Measurements from ENCODE around the gene ZNF492.
"Not testable (repeated sequence)": the region's sequence is repeated elsewhere in the genome, so short reads cannot be mapped to it uniquely, and the experiment has no call there.

ZNF492 gene

DNA sequence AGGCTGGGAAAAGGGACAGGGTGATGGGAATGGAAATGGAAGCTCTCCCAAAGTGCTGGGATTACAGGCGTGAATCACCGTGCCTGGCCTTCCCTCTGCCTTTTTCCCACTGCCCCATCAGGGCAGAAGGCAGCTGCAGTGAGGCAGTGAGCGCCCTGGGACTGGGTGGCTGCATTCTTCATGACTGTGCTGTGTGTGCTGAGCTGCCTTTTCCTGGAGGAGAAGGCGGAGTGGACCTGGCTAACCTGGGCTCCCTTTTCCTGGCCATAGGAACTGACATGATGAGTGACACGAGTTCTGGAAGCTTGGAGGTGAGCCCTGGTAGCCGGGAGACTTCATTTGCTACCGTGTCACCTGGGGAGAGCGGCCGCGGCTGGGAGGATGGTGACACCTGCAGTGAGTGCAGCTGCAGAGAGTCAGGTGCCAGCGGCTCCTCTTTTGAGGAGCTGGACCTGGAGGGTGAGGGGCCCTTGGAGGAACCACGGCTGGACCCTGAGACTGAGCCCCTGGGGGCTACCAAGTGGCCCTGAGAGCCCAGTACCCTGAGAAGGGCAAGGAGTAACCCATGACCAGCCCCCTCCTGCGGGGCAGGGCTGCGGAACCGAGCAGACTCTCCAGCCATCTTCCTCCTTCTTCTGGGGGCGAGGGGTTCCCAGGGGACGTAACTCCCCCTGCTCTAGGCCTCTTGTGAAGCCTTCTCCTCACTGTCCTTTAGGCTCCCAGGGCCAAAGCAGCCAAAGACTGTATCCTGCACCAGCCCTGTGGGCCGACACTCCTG is 26.3 kb upstream of the ZNF492 start:
- no peak for DNase-seq (ENCODE audit: low spot score in 2 of 2)
- in situ Hi-C loops (cut with MboI; ENCODE audit: low sequenced_read_pairs): no loop called here
- Histone ChIP-seq H3K4me1 (no peaks in the 10 kb centered on the region), H3K9me3 (no peaks in the 10 kb centered on the region), H3K36me3 (replicated peaks) (no peaks in the 10 kb centered on the region), H3K4me3 (no peak overlapping the region), H3K27me3 (ENCODE audit: low read depth) (no peaks in the 10 kb centered on the region)

- DNase-seq (ENCODE audit: low spot score in 2 of 2): no peak
- in situ Hi-C loops (cut with MboI; ENCODE audit: low sequenced_read_pairs): no loop called here
- H3K9me3 ChIP-seq: no peaks in the 10 kb centered on the region
- no peak overlapping the region for H3K4me3 ChIP-seq
- no peaks in the 10 kb centered on the region for H3K36me3 ChIP-seq (replicated peaks)
- no peaks in the 10 kb centered on the region for H3K27me3 ChIP-seq (ENCODE audit: low read depth)
- no peaks in the 10 kb centered on the region for H3K4me1 ChIP-seq
These were observed 25.7 kb upstream of the ZNF492 start for GRCh38 chr19:22608441-22608840.

DNA sequence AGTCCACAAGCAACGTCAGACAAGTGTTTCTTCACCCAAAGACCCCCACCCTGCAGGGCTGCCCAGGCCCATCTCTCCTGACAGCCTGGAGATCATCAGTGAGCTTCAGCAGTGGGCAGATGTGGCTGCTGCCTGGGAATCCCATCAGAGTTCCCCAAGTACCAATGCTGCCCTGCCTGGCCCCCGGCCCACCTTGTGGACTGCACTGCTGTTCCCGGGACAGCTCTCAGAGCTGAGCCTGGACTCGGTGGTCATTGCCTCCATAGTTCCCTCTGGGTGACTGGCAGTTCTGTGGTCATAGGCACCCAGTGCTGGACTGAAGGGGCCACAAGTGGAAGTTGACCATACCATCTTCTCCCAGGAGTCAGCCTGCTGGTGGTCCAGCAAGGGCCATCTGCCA is 24.5 kb upstream of the ZNF492 start:
- in situ Hi-C loops (cut with MboI; ENCODE audit: low sequenced_read_pairs): no loop called here
- DNase-seq (ENCODE audit: low spot score in 2 of 2): no peak

DNA sequence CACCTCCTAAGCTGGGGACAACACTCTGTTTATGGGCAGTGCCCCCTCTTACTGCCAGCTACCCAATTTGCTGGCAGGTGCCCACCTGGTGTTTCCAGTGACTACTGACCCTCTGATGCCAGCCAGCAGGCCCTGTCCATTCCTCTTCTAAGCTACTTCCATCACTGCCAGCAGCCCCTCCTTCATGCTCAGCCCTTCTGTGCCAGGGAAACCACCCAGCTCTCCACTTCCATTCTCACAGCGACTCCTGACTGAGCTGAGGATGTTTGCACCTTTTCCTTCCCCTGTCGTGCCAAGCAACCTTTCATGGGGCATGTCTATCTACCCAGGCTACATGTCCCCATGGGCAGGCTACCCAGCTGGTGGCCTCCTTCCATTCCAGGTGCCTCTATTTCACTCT is 24.0 kb upstream of the ZNF492 start:
- Histone ChIP-seq H3K27me3 (ENCODE audit: low read depth) (no peaks in the 10 kb centered on the region), H3K9me3 (no peaks in the 10 kb centered on the region), H3K4me3 (no peak overlapping the region), H3K4me1 (no peaks in the 10 kb centered on the region), H3K36me3 (replicated peaks) (no peaks in the 10 kb centered on the region)
- in situ Hi-C loops (cut with MboI; ENCODE audit: low sequenced_read_pairs): no loop called here
- DNase-seq (ENCODE audit: low spot score in 2 of 2): no peak

More for the DNA sequence above, 24.5 kb upstream of the ZNF492 start:
- H3K4me3 ChIP-seq: no peak overlapping the region
- no peaks in the 10 kb centered on the region for H3K9me3 ChIP-seq
- no peaks in the 10 kb centered on the region for H3K27me3 ChIP-seq (ENCODE audit: low read depth)
- H3K4me1 ChIP-seq: no peaks in the 10 kb centered on the region
- no peaks in the 10 kb centered on the region for H3K36me3 ChIP-seq (replicated peaks)

- H3K9me3 ChIP-seq: no peaks in the 10 kb centered on the region
- DNase-seq (ENCODE audit: low spot score in 2 of 2): no peak
- in situ Hi-C loops (cut with MboI; ENCODE audit: low sequenced_read_pairs): no loop called here
These were observed 21.8 kb upstream of the ZNF492 start for GRCh38 chr19:22612316-22612715.

DNA sequence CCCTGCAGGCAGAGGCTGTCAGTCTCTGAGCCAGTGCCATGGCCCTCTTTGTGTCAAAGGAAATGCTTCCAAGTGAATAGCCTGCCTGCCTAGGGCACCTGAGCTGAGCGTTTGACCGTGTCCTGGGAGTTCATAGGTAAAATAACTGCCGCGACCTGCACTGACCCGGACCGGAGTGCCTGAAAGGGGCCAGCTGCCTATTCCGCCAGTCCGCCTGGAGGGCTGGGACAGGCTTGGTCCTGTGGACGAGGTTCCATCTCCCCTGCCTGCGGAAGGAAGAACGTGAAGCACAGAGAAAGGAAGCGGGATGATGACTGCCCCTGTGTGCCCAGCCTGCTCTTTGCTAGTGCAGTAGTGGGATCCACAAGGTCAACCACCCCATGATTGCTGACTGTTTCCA is 17.5 kb upstream of the ZNF492 start:
- Histone ChIP-seq H3K9me3 (no peaks in the 10 kb centered on the region), H3K27me3 (ENCODE audit: low read depth) (no peaks in the 10 kb centered on the region), H3K36me3 (replicated peaks) (no peaks in the 10 kb centered on the region), H3K4me3 (no peak overlapping the region), H3K4me1 (no peaks in the 10 kb centered on the region)
- no peak for DNase-seq (ENCODE audit: low spot score in 2 of 2)
- in situ Hi-C loops (cut with MboI; ENCODE audit: low sequenced_read_pairs): no loop called here

More at GRCh38 chr19:22612316-22612715, 21.8 kb upstream of the ZNF492 start:
- Histone ChIP-seq H3K4me1 (no peaks in the 10 kb centered on the region), H3K36me3 (replicated peaks) (no peaks in the 10 kb centered on the region), H3K4me3 (no peak overlapping the region), H3K27me3 (ENCODE audit: low read depth) (no peaks in the 10 kb centered on the region)

- H3K4me1 ChIP-seq; H3K4me3 ChIP-seq; DNase-seq (ENCODE audit: low spot score in 2 of 2); H3K27me3 ChIP-seq (ENCODE audit: low read depth); H3K9me3 ChIP-seq; in situ Hi-C loops (cut with MboI; ENCODE audit: low sequenced_read_pairs); H3K36me3 ChIP-seq (replicated peaks): not testable (repeated sequence)
These were observed 16.9 kb upstream of the ZNF492 start for GRCh38 chr19:22617181-22617580.

GRCh38 chr19:22617614-22618320 is 16.4 kb upstream of the ZNF492 start:
- Histone ChIP-seq H3K27me3 (ENCODE audit: low read depth) (no peaks in the 10 kb centered on the region), H3K9me3 (no peaks in the 10 kb centered on the region), H3K4me3 (no peak overlapping the region), H3K36me3 (replicated peaks) (no peaks in the 10 kb centered on the region), H3K4me1 (no peaks in the 10 kb centered on the region)
- in situ Hi-C loops (cut with MboI; ENCODE audit: low sequenced_read_pairs): no loop called here
- DNase-seq (ENCODE audit: low spot score in 2 of 2): no peak

- no peak for DNase-seq (ENCODE audit: low spot score in 2 of 2)
These were observed 14.8 kb upstream of the ZNF492 start for GRCh38 chr19:22619371-22619770.

GRCh38 chr19:22619932-22620331 is 14.2 kb upstream of the ZNF492 start:
- Histone ChIP-seq H3K4me3 (no peak overlapping the region), H3K36me3 (replicated peaks) (no peaks in the 10 kb centered on the region), H3K27me3 (ENCODE audit: low read depth) (no peaks in the 10 kb centered on the region), H3K4me1 (no peaks in the 10 kb centered on the region), H3K9me3 (no peaks in the 10 kb centered on the region)
- in situ Hi-C loops (cut with MboI; ENCODE audit: low sequenced_read_pairs): no loop called here
- no peak for DNase-seq (ENCODE audit: low spot score in 2 of 2)

More at GRCh38 chr19:22619371-22619770, 14.8 kb upstream of the ZNF492 start:
- in situ Hi-C loops (cut with MboI; ENCODE audit: low sequenced_read_pairs): no loop called here
- no peaks in the 10 kb centered on the region for H3K27me3 ChIP-seq (ENCODE audit: low read depth)
- H3K4me3 ChIP-seq: no peak overlapping the region
- H3K4me1 ChIP-seq: no peaks in the 10 kb centered on the region
- no peaks in the 10 kb centered on the region for H3K36me3 ChIP-seq (replicated peaks)
- H3K9me3 ChIP-seq: no peaks in the 10 kb centered on the region

DNA sequence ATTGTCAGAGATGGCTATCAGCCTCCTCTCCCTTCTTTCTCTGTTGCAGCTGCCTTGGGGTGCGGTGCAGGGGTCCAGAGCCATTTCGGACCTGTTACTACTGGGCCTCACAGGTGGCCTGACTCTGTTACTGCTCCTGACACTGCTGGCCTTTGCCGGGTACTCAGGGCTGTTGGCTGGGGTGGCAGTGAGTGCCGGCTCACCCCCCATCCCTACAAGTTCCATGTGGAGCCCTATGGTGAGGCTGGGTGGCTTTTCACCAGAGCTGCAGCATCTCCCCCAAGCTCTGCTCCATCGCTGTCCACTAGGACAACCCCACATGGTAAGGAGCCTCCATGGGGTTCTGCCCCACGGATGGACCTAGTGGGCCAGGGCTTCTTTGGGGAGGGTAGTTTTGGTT is 13.7 kb upstream of the ZNF492 start:
- DNase-seq (ENCODE audit: low spot score in 2 of 2): no peak
- no peaks in the 10 kb centered on the region for H3K27me3 ChIP-seq (ENCODE audit: low read depth)
- no peaks in the 10 kb centered on the region for H3K4me1 ChIP-seq
- H3K4me3 ChIP-seq: no peak overlapping the region
- no peaks in the 10 kb centered on the region for H3K36me3 ChIP-seq (replicated peaks)
- H3K9me3 ChIP-seq: no peaks in the 10 kb centered on the region
- in situ Hi-C loops (cut with MboI; ENCODE audit: low sequenced_read_pairs): no loop called here

- Histone ChIP-seq H3K9me3 (no peaks in the 10 kb centered on the region), H3K27me3 (ENCODE audit: low read depth) (no peaks in the 10 kb centered on the region), H3K4me1 (no peaks in the 10 kb centered on the region), H3K36me3 (replicated peaks) (no peaks in the 10 kb centered on the region), H3K4me3 (no peak overlapping the region)
- in situ Hi-C loops (cut with MboI; ENCODE audit: low sequenced_read_pairs): no loop called here
- no peak for DNase-seq (ENCODE audit: low spot score in 2 of 2)
These were observed 13.2 kb upstream of the ZNF492 start for GRCh38 chr19:22620912-22621311.

- DNase-seq (ENCODE audit: low spot score in 2 of 2): no peak
- H3K27me3 ChIP-seq (ENCODE audit: low read depth): no peaks in the 10 kb centered on the region
- H3K36me3 ChIP-seq (replicated peaks): no peaks in the 10 kb centered on the region
- no peaks in the 10 kb centered on the region for H3K4me1 ChIP-seq
- no peak overlapping the region for H3K4me3 ChIP-seq
- no peaks in the 10 kb centered on the region for H3K9me3 ChIP-seq
- in situ Hi-C loops (cut with MboI; ENCODE audit: low sequenced_read_pairs): no loop called here
These were observed 12.1 kb upstream of the ZNF492 start for GRCh38 chr19:22622020-22622419.
